GM13976 (cell line): Measurements from ENCODE around the gene TECR.

ENCODE experiments used
- DNase-seq: peaks from one replicate; pipeline ENCODE4 v3.0.0; 2012; ENCODE audit warnings: low spot score
- CTCF ChIP-seq: IDR thresholded peaks from 2 replicates; pipeline ENCODE4 v1.5.1; 2012; ENCODE audit warnings: borderline replicate concordance, mild to moderate bottlenecking; ENCODE audit not compliant: insufficient read depth; ENCODE audit errors: extremely low read depth, missing control alignments, control extremely low read depth
- in situ Hi-C: fragments of 300-500 bp; cut with MboI; formaldehyde crosslinking; loops from one replicate; pipeline ENCODE4 v1.12.0; 2022; ENCODE audit warnings: low sequenced_read_pairs, mixed read lengths, inconsistent platforms; ENCODE audit not compliant: unreplicated experiment

The TECR gene

GRCh38 chr19:14525729-14526128 is 3.7 kb upstream of the TECR start:
- in situ Hi-C loops = no loop called here
- no peak for DNase-seq
- TF ChIP-seq CTCF = no peak

GRCh38 chr19:14526423-14526822 is 3.0 kb upstream of the TECR start:
- no peak for DNase-seq
- no peak for TF ChIP-seq CTCF
- in situ Hi-C loops = no loop called here

- no peak for TF ChIP-seq CTCF
- no peak for DNase-seq
- in situ Hi-C loops = no loop called here
Observed at GRCh38 chr19:14528419-14529253, 758 bp upstream of the TECR start.

- no peak for DNase-seq
- in situ Hi-C loops = no loop called here
- TF ChIP-seq CTCF = no peak
Observed at GRCh38 chr19:14530005-14530348, 583 bp downstream of the TECR start.

GRCh38 chr19:14530506-14530905 is 1.1 kb downstream of the TECR start:
- DNase-seq = no peak
- in situ Hi-C loops = no loop called here
- TF ChIP-seq CTCF = no peak

- no peak for DNase-seq
- no peak for TF ChIP-seq CTCF
- in situ Hi-C loops = no loop called here
Observed at GRCh38 chr19:14533450-14533849, 4.1 kb downstream of the TECR start.
